NCI-H226 (cell line): Measurements from ENCODE around the gene NDE1.
"Not testable (repeated sequence)": the region's sequence is repeated elsewhere in the genome, so short reads cannot be mapped to it uniquely, and the experiment has no call there.

ENCODE experiments used
- DNase-seq: peaks from one replicate; pipeline ENCODE4 v3.0.0-alpha.2; 2015

Gene NDE1

DNA sequence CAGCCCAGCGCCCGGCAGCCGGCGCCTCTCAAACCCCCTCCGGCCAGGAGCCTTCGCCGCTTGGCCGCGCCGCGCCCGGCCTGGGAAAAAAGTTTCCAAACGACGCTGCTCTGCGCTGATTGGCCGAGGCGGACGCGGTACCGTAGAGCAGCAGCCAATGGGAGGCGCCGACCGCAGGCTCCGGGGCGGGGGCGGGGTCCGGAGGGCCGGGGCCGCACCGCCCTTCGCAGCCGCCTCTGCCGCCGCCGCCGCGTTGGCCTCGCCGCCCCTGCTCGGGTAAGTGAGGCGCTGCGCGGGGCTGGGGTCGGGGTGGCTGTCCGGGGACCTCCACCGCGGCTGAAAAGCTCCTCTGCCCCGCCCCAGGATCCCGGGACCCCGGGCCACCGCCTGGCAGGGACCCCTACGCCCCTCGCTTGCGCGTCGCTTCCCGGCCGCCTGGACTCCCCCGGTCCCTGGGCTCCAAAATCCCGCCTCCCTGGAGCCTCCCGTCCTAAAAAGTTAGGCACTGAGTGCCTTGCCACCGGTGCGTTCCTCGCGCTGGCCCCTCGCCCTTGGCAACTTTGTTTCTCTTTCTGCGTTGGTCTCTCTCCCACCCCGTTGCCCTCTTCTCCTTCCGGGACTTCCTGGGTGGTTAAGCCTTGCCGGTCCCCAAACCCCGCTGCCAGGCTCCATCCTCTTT lies at the start of gene NDE1:
TSS of gene NDE1 (plus strand) at position 227 of the 679 bp plus-strand sequence. CDS start 14,534 bp downstream, outside the sequence.
- peak; percentile 92 for DNase-seq

DNA sequence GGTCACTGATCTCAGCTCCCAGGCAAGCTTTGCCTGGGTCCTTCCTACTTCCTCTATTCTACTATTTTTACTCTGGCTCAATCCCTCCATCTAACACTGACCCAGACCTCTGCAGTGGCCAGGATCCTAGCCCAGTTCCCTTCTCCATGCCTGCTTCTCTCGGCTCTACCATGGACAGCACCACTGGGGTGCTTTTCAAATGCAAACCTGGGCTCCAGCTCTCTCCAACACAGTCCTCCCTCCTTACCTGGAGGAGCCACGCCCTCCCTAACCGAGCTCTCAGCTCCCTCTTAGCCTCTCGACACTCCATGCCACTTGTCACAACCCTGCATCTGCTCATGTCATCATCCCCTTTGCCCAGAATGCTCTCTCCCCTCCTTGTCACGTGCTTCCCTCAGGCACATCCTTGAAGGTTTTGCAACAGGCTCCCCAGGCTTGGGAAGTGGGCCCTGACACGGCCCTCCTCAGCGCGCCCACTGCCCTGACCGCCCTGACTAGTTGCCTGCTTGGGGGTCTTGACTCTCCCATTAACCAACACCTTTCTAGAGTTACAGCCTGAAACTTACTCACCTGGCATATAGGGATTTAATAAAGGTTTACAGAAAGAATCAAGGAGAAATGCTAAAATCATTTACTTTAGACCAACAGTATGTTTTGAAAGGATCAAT lies 48.7 kb upstream of the NDE1 start:
- no peak for DNase-seq

DNA sequence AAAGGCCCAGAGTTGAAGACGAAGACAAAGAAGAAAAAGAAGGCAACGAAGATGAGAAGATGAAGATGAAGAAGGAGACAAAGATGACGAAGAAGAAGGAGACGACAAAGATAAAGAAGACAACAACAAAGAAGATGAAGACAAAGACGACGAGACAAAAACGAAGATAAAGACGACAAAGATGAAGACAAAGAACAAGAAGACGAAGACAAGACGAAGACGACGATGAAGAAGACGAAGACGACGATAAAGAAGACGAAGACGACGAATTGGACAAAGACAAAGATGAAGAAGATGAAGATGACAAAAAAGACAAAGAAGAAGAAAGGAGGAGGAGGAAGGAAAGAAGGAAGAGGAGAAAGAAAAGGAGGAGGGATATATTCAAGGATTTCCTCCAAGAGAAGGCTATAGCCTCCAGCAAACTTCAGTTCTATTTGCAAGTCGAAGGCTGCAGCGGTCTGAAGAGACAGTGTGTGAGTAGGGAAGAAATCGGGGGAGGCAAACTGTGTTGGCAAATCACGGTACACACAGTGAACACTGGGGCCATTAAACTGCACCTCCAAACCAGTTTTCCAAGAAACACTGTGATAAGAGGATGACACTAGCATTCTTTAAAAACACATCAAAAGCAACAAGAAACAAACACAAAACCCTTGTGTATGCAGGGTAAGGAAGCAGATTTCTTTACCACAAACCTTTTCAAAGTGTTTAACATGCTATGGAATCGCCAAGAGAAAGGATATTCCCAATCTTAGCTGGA lies 47.6 kb upstream of the NDE1 start:
- DNase-seq: no peak

- DNase-seq: no peak
Measured at GRCh38 chr16:15604460-15605440, 45.3 kb upstream of the NDE1 start.

GRCh38 chr16:15605839-15606517 lies 44.1 kb upstream of the NDE1 start:
- no peak for DNase-seq

- no peak for DNase-seq
Measured at GRCh38 chr16:15606518-15607220, 43.4 kb upstream of the NDE1 start.

GRCh38 chr16:15607221-15607699 lies 42.8 kb upstream of the NDE1 start:
- not testable (repeated sequence) for DNase-seq

DNA sequence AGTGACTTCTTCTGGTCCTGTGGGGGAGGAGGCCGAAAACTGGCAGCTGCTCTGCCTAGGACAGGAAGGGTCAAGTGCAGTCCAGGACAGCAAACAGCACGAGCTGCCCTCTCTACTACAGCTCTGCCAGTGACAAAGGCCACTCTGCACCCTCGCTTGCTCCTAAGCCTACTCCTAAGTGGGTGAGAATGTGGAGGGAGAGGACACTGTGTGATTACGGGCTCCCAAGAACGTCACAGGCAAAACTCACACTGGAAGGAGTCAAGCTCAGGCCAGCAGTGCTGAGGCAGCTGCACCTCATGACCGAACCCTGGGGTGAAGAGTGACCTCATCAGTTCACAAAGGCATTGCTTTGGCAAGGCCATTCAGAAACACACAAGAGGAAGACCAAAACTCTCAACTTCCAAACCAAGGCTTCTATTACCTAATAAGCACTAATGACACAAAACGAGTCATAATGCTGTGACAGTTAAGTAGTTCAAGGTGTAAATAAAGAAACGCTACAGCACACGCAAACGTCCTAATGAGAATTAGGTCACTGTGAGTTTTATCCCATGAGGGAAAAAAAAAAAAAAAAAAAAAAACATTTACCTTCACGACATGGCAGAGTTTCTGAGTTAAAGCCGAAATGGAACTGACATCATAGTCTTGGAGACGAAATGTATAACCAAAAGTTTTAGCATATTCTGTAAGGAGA lies 42.2 kb upstream of the NDE1 start:
- no peak for DNase-seq

DNA sequence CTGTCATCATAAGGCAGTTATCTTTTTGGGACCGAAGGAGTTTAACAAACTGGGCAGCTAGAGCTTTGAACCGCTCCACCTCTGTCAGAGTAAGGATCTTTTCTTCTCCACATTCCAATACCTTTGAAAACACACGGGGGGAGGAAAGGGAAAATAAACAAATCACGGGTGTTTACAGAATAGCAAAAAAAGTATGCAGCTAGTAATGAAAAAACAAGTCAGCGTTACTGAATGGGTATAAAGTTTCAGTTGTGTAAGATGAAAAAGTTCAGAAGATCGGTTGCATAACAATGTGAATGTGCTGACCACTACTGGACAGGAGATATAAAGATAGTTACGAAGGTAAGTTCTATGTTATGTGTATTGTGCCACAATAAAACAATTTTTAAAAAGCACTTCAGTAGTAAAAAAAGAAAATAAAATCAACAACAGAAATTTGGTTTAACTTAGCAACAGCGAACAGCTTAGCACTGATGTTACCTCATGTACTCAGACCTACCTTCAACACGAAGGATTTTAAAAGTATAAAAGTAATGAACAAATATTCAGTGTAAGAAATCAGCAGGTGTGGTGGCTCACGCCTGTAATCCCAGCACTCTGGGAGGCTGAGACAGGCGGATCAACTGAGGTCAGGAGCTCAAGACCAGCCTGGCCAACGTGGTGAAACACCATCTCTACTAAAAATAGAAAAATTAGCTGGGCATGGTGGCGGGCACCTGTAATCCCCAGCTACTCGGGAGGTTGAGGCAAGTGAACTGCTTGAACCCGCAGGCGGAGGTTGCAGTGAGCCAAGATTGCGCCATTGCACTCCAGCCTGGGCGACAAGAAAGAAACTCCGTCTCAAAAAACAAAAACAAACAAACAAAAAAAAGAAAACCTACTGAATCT lies 41.4 kb upstream of the NDE1 start:
- no peak for DNase-seq

DNA sequence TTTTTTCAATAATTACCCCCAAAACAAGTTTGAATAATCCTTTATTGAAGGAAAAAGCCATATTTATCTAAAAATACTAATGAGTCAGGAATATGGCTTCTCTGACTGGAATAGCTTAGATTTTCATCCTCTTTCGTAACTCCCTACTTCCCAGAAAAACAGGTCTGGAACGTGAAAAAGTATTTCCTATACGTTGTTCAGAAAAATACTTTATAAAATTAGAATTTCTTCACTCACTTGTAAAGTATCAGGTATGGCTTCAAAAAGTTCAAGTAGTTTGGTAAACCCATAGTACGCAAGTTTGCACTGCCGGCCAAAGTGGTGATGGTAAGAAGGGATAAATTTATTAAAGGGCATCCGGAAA lies 40.8 kb upstream of the NDE1 start:
- DNase-seq: no peak

GRCh38 chr16:15610369-15610871 lies 39.6 kb upstream of the NDE1 start:
- DNase-seq: no peak

GRCh38 chr16:15611610-15612009 lies 38.4 kb upstream of the NDE1 start:
- no peak for DNase-seq

- DNase-seq: peak; percentile 40
Measured at GRCh38 chr16:15613676-15614075, 36.4 kb upstream of the NDE1 start.

GRCh38 chr16:15616012-15616411 lies 34.0 kb upstream of the NDE1 start:
- DNase-seq: no peak

DNA sequence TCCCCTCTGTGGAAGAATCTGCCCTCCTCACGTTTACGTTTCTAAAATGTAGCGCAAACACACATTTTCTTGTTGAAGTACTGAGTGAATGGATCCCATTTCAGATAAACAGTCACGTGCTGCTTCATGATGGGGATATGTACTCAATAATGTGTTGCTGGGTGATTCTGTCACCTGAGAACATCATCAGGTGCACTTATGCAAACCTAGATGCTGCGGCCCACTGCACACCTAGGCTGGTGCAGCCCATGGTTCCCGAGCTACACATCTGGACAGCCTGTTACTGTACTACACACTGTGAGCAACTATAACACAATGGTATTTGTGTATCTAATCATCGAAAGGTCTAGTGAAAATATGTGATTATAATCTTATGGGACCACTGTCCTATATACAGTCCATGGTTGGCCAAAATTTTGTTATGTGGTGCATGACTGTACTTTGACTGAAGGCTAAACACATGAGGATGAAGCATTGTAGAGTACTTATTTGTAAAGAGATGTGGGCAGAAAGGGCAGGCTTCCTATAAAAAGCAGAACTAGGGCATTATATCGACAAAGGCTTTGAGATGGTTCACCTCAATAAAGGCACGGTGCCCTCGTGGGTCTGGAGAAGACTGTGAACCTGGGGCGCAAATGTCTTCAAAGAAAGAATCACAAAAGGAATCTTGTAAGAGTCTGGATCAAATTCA lies 33.4 kb upstream of the NDE1 start:
- no peak for DNase-seq

- no peak for DNase-seq
Measured at GRCh38 chr16:15617901-15618300, 32.1 kb upstream of the NDE1 start.

- DNase-seq: peak; percentile 84
Measured at GRCh38 chr16:15618392-15618791, 31.7 kb upstream of the NDE1 start.

GRCh38 chr16:15620611-15621195 lies 29.3 kb upstream of the NDE1 start:
- no peak for DNase-seq
